ENCODE data around the gene PCYT2. TPM values are rescaled to one million over a fixed set of nuclear protein-coding genes. Genes with fewer than 3 reads are reported as not detected.
A peak's percentile ranks its signal among the peaks of the same experiment; 100 is the strongest.

PCYT2 gene
- total and polyA plus RNA-seq, 9 of the 15 experiments (the other 6 are each of a cell fraction or from before 2014, with no cell fraction given): 0.92 to 134 (median 82.5) TPM

DNA sequence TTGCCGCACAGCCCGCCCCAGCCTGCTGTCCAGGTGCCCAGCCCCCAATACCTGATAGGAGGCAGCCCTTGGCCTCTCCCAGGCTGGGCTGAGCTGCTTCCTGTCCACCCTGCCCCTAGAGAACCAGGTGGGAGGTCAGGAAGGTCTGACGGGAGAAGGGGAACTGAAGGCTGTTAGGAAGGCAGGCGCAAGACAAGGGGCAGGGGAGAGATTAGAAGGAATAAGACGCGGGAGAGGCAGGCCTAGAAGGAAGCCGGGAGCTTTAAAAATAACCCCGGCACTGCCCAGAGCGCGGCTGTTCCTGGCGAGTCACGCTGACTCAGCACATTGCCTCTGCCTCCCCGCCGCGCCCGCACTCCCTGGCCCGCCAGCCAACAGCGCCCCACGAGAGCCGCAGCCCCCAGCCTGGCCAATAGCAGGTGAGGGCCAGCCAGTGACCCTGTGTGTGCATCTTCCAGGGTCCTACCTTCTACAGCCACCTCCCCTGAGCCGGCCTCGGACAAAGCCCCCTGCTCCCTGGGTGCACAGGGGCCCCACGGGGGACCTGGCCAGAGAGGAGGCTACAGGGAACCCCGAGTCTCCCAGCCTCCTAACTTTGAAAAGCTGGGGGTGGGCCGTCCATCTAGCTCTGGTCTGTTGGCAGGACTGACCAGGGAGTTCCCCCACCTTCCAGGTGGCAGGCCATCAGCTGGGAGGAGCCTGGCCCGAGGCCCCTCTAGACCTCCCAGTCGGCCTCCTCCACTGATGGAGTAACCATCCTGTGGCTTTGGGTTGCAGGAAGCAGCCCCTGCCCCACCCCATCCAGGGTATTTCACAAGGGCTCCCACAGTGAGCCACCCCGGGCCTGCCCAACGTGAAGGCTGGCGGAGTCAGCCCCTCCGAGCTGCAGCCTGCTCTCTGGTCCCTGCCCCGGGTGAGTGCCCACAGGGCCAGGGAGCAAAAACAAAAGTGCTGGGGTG is 12.4 kb upstream of the PCYT2 start (continued):
- TF ChIP-seq ZNF57 (CRISPR knock-in tag; IDR thresholded peaks at IDR 0.05) (no peak), HNRNPUL1 (IDR thresholded peaks at IDR 0.05; ENCODE audit: low read length) (no peak), PHF8 (IDR thresholded peaks at IDR 0.05; ENCODE audit: borderline replicate concordance, low read length) (peak; percentile 19; the same call in 1 of the 2 replicates), MEIS2 (IDR thresholded peaks at IDR 0.05; ENCODE audit: partially characterized antibody) (peak; percentile 17), MED1 (CRISPR knock-in tag; IDR thresholded peaks at IDR 0.05; ENCODE audit: borderline replicate concordance) (no peak), ELF1 (tag; IDR thresholded peaks at IDR 0.05) (no peak), SMARCE1 (IDR thresholded peaks at IDR 0.05) (peak; percentile 62), TEAD1 (CRISPR knock-in tag; IDR thresholded peaks at IDR 0.05) (no peak), ZNF134 (CRISPR knock-in tag; conservative IDR thresholded peaks at IDR 0.05) (no peak), CREB3L1 (IDR thresholded peaks at IDR 0.05; ENCODE audit: borderline replicate concordance, low read depth) (peak; percentile 58; the same call in 1 of the 2 replicates), XRCC3 (IDR thresholded peaks at IDR 0.05) (no peak), HEY1 (CRISPR knock-in tag; IDR thresholded peaks at IDR 0.05; ENCODE audit: borderline replicate concordance) (no peak), SRF (CRISPR knock-in tag; IDR thresholded peaks at IDR 0.05) (no peak; a peak in 1 of 4 replicates), SIX5 (IDR thresholded peaks at IDR 0.05; ENCODE audit: borderline replicate concordance in 1 of 2, insufficient read depth in 1 of 2, low read depth in 1 of 2, low read length in 2 of 2) (no peak), MAFK (IDR thresholded peaks at IDR 0.05; ENCODE audit: low read length) (peak; percentile 100), ZNF174 (CRISPR knock-in tag; IDR thresholded peaks at IDR 0.05) (no peak), GATAD2B (IDR thresholded peaks at IDR 0.05; ENCODE audit: borderline replicate concordance) (0 out of 2 replicates have a peak, but pooled peaks have one; percentile 27), NR0B1 (IDR thresholded peaks at IDR 0.05; ENCODE audit: partially characterized antibody) (no peak), FOSL1 (tag; conservative IDR thresholded peaks at IDR 0.05) (peak; percentile 56), PCBP1 (IDR thresholded peaks at IDR 0.05; ENCODE audit: low read depth, low read length, poor library complexity, severe bottlenecking) (peak; percentile 57), RBFOX2 (IDR thresholded peaks at IDR 0.05; ENCODE audit: low read depth, low read length) (peak; percentile 75), POLR2A (conservative IDR thresholded peaks at IDR 0.05) (peak; percentile 28)
- TF ChIP-seq, protein P1, sequence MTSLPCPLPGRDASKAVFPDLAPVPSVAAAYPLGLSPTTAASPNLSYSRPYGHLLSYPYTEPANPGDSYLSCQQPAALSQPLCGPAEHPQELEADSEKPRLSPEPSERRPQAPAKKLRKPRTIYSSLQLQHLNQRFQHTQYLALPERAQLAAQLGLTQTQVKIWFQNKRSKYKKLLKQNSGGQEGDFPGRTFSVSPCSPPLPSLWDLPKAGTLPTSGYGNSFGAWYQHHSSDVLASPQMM (CRISPR knock-in tag; IDR thresholded peaks at IDR 0.05): no peak
